CD14-positive monocyte (primary cell): ENCODE data around the gene TREML2. TPM values are rescaled to one million over a fixed set of nuclear protein-coding genes. Genes with fewer than 3 reads are reported as not detected.
A peak's percentile ranks its signal among the peaks of the same experiment; 100 is the strongest.

Experiments used
- DNase-seq, 3 donors: peaks; one replicate each; pipeline ENCODE4 v3.0.0-alpha.2; 2011 to 2022
- H2AFZ ChIP-seq: 2 replicates; pipeline ENCODE4 v1.6.0; 2012; ENCODE audit warnings: mild to moderate bottlenecking, low read depth, low read length, inconsistent platforms; ENCODE audit not compliant: insufficient read depth, poor library complexity, severe bottlenecking
- H3K27ac ChIP-seq, 2 donors: 1 replicate in 1 of 2; 2 replicates in 1 of 2; pipeline ENCODE4 v1.5.1; 2012 to 2013; ENCODE audit warnings: low read length in 2 of 2, control low read depth in 1 of 2, inconsistent platforms in 1 of 2, low read depth in 1 of 2, mild to moderate bottlenecking in 1 of 2
- H3K27me3 ChIP-seq, 2 donors: one replicate each; pipeline versions ENCODE4 v1.6.0 to v1.6.1; 2011 to 2013; ENCODE audit warnings: low read length in 2 of 2; ENCODE audit not compliant: control insufficient read depth in 2 of 2, insufficient read depth in 2 of 2
- H3K36me3 ChIP-seq, 2 donors: replicated peaks in 1 of 2; 1 replicate in 1 of 2; 2 replicates in 1 of 2; pipeline versions ENCODE4 v1.5.1 to v1.6.1; 2012 to 2013; ENCODE audit warnings: low read length in 2 of 2, control low read depth in 1 of 2, inconsistent platforms in 1 of 2, mild to moderate bottlenecking in 1 of 2; ENCODE audit not compliant: insufficient read depth in 2 of 2, control insufficient read depth in 1 of 2
- H3K4me1 ChIP-seq, 2 donors: 1 replicate in 1 of 2; 2 replicates in 1 of 2; pipeline versions ENCODE4 v1.5.1 to v1.6.1; 2012 to 2013; ENCODE audit warnings: low read length in 2 of 2, control low read depth in 1 of 2, inconsistent platforms in 1 of 2, mild to moderate bottlenecking in 1 of 2, moderate library complexity in 1 of 2; ENCODE audit not compliant: insufficient read depth in 2 of 2, control insufficient read depth in 1 of 2
- H3K4me2 ChIP-seq: replicated peaks from 2 replicates; pipeline ENCODE3; 2012; ENCODE audit warnings: low read length, moderate library complexity, mild to moderate bottlenecking; ENCODE audit not compliant: poor library complexity, severe bottlenecking; ENCODE audit errors: extremely low read depth
- H3K4me3 ChIP-seq, 3 experiments: fragments of 200-600 bp in 1 of 3; sonication (generic) in 1 of 3; replicated peaks in 1 of 3; 1 replicate in 2 of 3; 2 replicates in 1 of 3; pipeline ENCODE4 v1.5.1; 2011 to 2013; ENCODE audit warnings: low read length in 3 of 3, mild to moderate bottlenecking in 3 of 3, control low read depth in 2 of 3, low read depth in 2 of 3, inconsistent platforms in 1 of 3, moderate library complexity in 1 of 3
- H3K79me2 ChIP-seq: 2 replicates; pipeline ENCODE4 v1.6.0; 2012; ENCODE audit warnings: mild to moderate bottlenecking, control low read depth, inconsistent platforms, low read length, moderate library complexity; ENCODE audit not compliant: insufficient read depth
- H3K9ac ChIP-seq: 2 replicates; pipeline ENCODE4 v1.6.0; 2017; ENCODE audit warnings: low read length, mild to moderate bottlenecking; ENCODE audit not compliant: insufficient read depth, poor library complexity, severe bottlenecking
- H3K9me3 ChIP-seq, 2 donors: replicated peaks in 1 of 2; 1 replicate in 1 of 2; 2 replicates in 1 of 2; pipeline versions ENCODE4 v1.5.1 to v1.6.1; 2012 to 2013; ENCODE audit warnings: low read length in 2 of 2, control low read depth in 1 of 2; ENCODE audit not compliant: control insufficient read depth in 1 of 2, insufficient read depth in 1 of 2
- H4K20me1 ChIP-seq: 2 replicates; pipeline ENCODE4 v1.6.0; 2012; ENCODE audit warnings: mild to moderate bottlenecking, low read length, control low read depth, moderate library complexity; ENCODE audit not compliant: insufficient read depth
- H3K27ac Mint-ChIP-seq, 7 donors: one replicate each; pipeline ENCODE4 v1.8.0; 2020; ENCODE audit warnings: mild to moderate bottlenecking in 7 of 7, mixed read lengths in 7 of 7, moderate library complexity in 6 of 7, inconsistent platforms in 2 of 7
- H3K27me3 Mint-ChIP-seq, 3 donors: one replicate each; pipeline ENCODE4 v1.8.0; 2021 to 2022; ENCODE audit warnings: low read depth in 3 of 3, mild to moderate bottlenecking in 3 of 3, mixed read lengths in 3 of 3, moderate library complexity in 3 of 3, inconsistent platforms in 1 of 3
- H3K36me3 Mint-ChIP-seq, 2 donors: one replicate each; pipeline ENCODE4 v1.8.0; 2020; ENCODE audit warnings: mixed read lengths in 2 of 2, inconsistent platforms in 1 of 2, mild to moderate bottlenecking in 1 of 2
- H3K4me1 Mint-ChIP-seq: one replicate; pipeline ENCODE4 v1.8.0; 2020; ENCODE audit warnings: mild to moderate bottlenecking, mixed read lengths
- H3K4me3 Mint-ChIP-seq, 2 donors: one replicate each; pipeline ENCODE4 v1.8.0; 2020; ENCODE audit warnings: mild to moderate bottlenecking in 2 of 2, mixed read lengths in 2 of 2, moderate library complexity in 1 of 2
- H3K9me3 Mint-ChIP-seq, 7 donors: one replicate each; pipeline ENCODE4 v1.8.0; 2020 to 2022; ENCODE audit warnings: mixed read lengths in 7 of 7, mild to moderate bottlenecking in 6 of 7, moderate library complexity in 6 of 7, inconsistent platforms in 2 of 7
- CTCF ChIP-seq: fragments of 200-600 bp; IDR thresholded peaks from one replicate; pipeline ENCODE4 v1.8.0; 2022; ENCODE audit warnings: antibody characterized with exemption, mild to moderate bottlenecking
- WGBS: methylation state at CpG from one replicate; pipeline ENCODE4 v1.1.5; 2013; ENCODE audit warnings: missing lambda C conversion rate; ENCODE audit not compliant: insufficient coverage; 5-methylcytosine and 5-hydroxymethylcytosine counted together
- intact Hi-C, 2 donors: fragments of 100-400 bp; cut with micrococcal nuclease; formaldehyde crosslinking; loops; one replicate each; pipeline versions ENCODE4 v1.15.0 to v1.15.1; 2023
- polyA plus RNA-seq, 3 donors: library from polyadenylated mRNA; depleted of rRNA in 1 of 3; unstranded in 2 of 3; stranded (reverse) in 1 of 3; fragments of 300-500 nt in 2 of 3; fragments of >200 nt in 1 of 3; fragmentation: Illumina TruSeq in 2 of 3; gene quantifications; 1 replicate in 2 of 3; 2 replicates in 1 of 3; pipeline ENCODE4 v1.2.3, GENCODE V29; 2012 to 2021

The TREML2 gene
- polyA plus RNA-seq, 3 donors, result 0.89 to 4.2 (median 1.1) TPM

GRCh38 chr6:41155132-41155805, 45.7 kb downstream of the TREML2 start:
- H3K79me2 ChIP-seq, result no peaks in the 10 kb centered on the region
- H3K4me1 ChIP-seq, result peaks cover 14 to 17% of the 10 kb centered on the region in 2 donors
- H3K4me3 ChIP-seq, result no peak overlapping the region
- intact Hi-C loops, result no loop called here
- no peaks in the 10 kb centered on the region for H3K9me3 ChIP-seq
- peaks cover 3 to 14% (median 3%) of the 10 kb centered on the region in 3 donors for H3K27me3 Mint-ChIP-seq
- no peak overlapping the region for H3K9ac ChIP-seq
- H4K20me1 ChIP-seq, result no peaks in the 10 kb centered on the region
- H3K9me3 Mint-ChIP-seq, result peaks cover 0 to 9% (median 5%) of the 10 kb centered on the region in 7 donors
- H3K4me2 ChIP-seq, result no peak overlapping the region
- H3K36me3 ChIP-seq, result no peaks in the 10 kb centered on the region
- TF ChIP-seq CTCF, result no peak
- H3K4me1 Mint-ChIP-seq, result peaks cover 20% of the 10 kb centered on the region
- H3K27ac ChIP-seq, result no peak overlapping the region
- no CpG with 5 or more reads among the region's 7 CpGs for WGBS
- H3K27me3 ChIP-seq, result no peaks in the 10 kb centered on the region
- peaks cover 0 to 2% of the 10 kb centered on the region in 2 donors for H3K36me3 Mint-ChIP-seq
- H2AFZ ChIP-seq, result no peak overlapping the region
- DNase-seq, result no peak
- H3K4me3 Mint-ChIP-seq, result no peak overlapping the region
- H3K27ac Mint-ChIP-seq, result no peak overlapping the region

DNA sequence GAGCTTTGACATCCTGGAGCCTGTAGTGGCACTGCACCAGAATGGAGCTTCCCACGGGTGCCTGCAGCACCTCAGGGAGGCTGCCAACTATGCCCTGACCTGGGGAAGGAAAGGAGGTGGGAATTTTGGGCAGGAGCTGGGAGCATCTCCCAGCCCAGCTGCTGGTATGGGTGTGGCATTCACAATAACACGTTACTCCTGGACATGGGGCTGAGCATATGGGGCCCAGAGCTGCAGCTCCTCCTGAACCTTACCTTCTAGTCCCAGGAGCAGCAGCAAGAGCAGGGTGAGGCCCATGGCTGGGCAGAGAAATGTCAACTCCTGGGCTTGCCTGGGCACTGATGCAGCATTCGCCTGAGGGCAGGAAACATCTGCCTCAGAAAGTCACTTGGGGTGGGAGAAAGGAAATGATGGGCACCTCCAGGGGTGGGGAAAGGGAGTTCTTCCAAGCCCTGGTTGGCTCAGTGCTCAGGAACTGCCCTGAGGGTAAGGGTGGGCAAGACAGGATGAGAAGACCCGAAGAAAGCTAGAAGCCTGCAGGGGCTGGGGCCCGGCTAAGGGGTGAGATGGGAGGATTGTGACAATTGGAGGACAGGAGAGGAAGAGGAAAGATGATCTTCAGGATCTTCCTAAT, 46.8 kb downstream of the TREML2 start, which contains the start of gene TREML1:
TREML1 (minus strand) TSS at position 356 of the 634 bp plus-strand sequence; CDS start at position 297, 59 bp downstream.
- Histone ChIP-seq H3K27me3 (no peaks in the 10 kb centered on the region), H3K27ac (no peak within 1 kb of the TSS), H3K4me1 (peaks cover 14 to 17% of the 10 kb centered on the region in 2 donors), H2AFZ (no peak within 1 kb of the TSS), H4K20me1 (no peaks in the 10 kb centered on the region), H3K4me3 (no peak within 1 kb of the TSS), H3K36me3 (no peaks in the 10 kb centered on the region), H3K79me2 (no peaks in the 10 kb centered on the region), H3K4me2 (no peak within 1 kb of the TSS), H3K9me3 (no peaks in the 10 kb centered on the region), H3K9ac (no peak within 1 kb of the TSS)
- 86% methylated on average over 1 of the region's 5 CpGs for WGBS
- peak within 1 kb of the TSS in 1 of 7 donors; percentile 63 for H3K27ac Mint-ChIP-seq
- no peak within 1 kb of the TSS for H3K4me3 Mint-ChIP-seq
- no peak for DNase-seq
- intact Hi-C loops, result no loop called here
- no peak for TF ChIP-seq CTCF
- H3K36me3 Mint-ChIP-seq, result peaks cover 0 to 2% of the 10 kb centered on the region in 2 donors
- peaks cover 20% of the 10 kb centered on the region for H3K4me1 Mint-ChIP-seq
- H3K9me3 Mint-ChIP-seq, result peaks cover 0 to 9% (median 5%) of the 10 kb centered on the region in 7 donors
- H3K27me3 Mint-ChIP-seq, result peaks cover 3 to 14% (median 3%) of the 10 kb centered on the region in 3 donors
